Measurements from ENCODE around the gene MAD1L1. TPM values are rescaled to one million over a fixed set of nuclear protein-coding genes. Genes with fewer than 3 reads are reported as not detected.

Gene MAD1L1
- total RNA-seq, 1 experiment from 2014 or later, result 38.5 TPM

- TF ChIP-seq SRF (IDR thresholded peaks at IDR 0.05; ENCODE audit: low read depth), result no peak
- TF ChIP-seq ATF3 (IDR thresholded peaks at IDR 0.05), result no peak
- no peak for TF ChIP-seq JUND (IDR thresholded peaks at IDR 0.05)
Measured at GRCh38 chr7:2278026-2278425, 45.3 kb upstream of the MAD1L1 start (continued).

GRCh38 chr7:2276107-2276506 lies 43.4 kb upstream of the MAD1L1 start:
- H4K20me1 ChIP-seq (ENCODE audit: insufficient read depth), result no peaks in the 10 kb centered on the region
- ATAC-seq (no peak), DNase-seq (ENCODE audit: low read depth, low spot score) (no peak)
- intact Hi-C loops (cut with micrococcal nuclease), result no loop called here
- ChIA-PET CTCF (no interaction called here), POLR2A (no interaction called here), RAD21 (ENCODE audit: low non-redundant PET in 1 of 2, low total read pairs in 2 of 2, uncharacterized antibody in 2 of 2, unreplicated experiment in 2 of 2) (no interaction called here)
- no peaks in the 10 kb centered on the region for H3K9me2 ChIP-seq (ENCODE audit: insufficient read depth)
- no TSS peak for BruUV-seq (replicated peaks)
- no peak overlapping the region for H3K4me3 ChIP-seq (replicated peaks in 1 of 2; ENCODE audit: low read depth in 1 of 2, low read length in 2 of 2)
- H3K27ac ChIP-seq (ENCODE audit: low read depth, low read length), result no peak overlapping the region
- H3K4me2 ChIP-seq (ENCODE audit: low read length), result no peak overlapping the region
- no peak overlapping the region for H2AFZ ChIP-seq (ENCODE audit: low read depth, low read length, poor library complexity, severe bottlenecking)
- TF ChIP-seq ELF1 (IDR thresholded peaks at IDR 0.05; ENCODE audit: borderline replicate concordance, low read depth) (no peak), EZH2phosphoT487 (IDR thresholded peaks at IDR 0.05; ENCODE audit: borderline replicate concordance) (no peak), EZH2 (IDR thresholded peaks at IDR 0.05) (no peak), RAD21 (IDR thresholded peaks at IDR 0.05; ENCODE audit: low read depth) (no peak), ATF3 (IDR thresholded peaks at IDR 0.05) (no peak), SRF (IDR thresholded peaks at IDR 0.05; ENCODE audit: low read depth) (no peak), CBX3 (IDR thresholded peaks at IDR 0.05; ENCODE audit: low read depth) (no peak), FOSL1 (IDR thresholded peaks at IDR 0.05; ENCODE audit: low read depth) (no peak), CEBPB (IDR thresholded peaks at IDR 0.05; ENCODE audit: low read depth) (no peak), MAX (IDR thresholded peaks at IDR 0.05) (no peak), EGR1 (IDR thresholded peaks at IDR 0.05; ENCODE audit: low read depth) (no peak), ZFX (IDR thresholded peaks at IDR 0.05) (no peak), CTCF (IDR thresholded peaks at IDR 0.05 in 2 of 3, conservative IDR thresholded peaks at IDR 0.05 in 1 of 3; ENCODE audit: borderline replicate concordance in 1 of 3, insufficient read depth in 1 of 3, low read depth in 2 of 3, low read length in 2 of 3) (no peak)
- no peaks in the 10 kb centered on the region for H3K4me1 ChIP-seq (ENCODE audit: control insufficient read depth in 1 of 2, insufficient read depth in 2 of 2, low read length in 2 of 2)
- H3K27me3 ChIP-seq (ENCODE audit: insufficient read depth, low read length), result no peaks in the 10 kb centered on the region
- H3K9me3 ChIP-seq (ENCODE audit: control insufficient read depth in 1 of 2, insufficient read depth in 1 of 2, low read depth in 1 of 2, low read length in 2 of 2), result no peaks in the 10 kb centered on the region
- H3K36me3 ChIP-seq (ENCODE audit: control insufficient read depth in 1 of 2, insufficient read depth in 2 of 2, low read length in 2 of 2), result no peaks in the 10 kb centered on the region
- peaks cover 3% of the 10 kb centered on the region; the same call in 1 of the 2 replicates for H3K79me2 ChIP-seq (ENCODE audit: insufficient read depth, low read length)
- H3K9ac ChIP-seq (ENCODE audit: low read length), result no peak overlapping the region
